HG03469 (cell line): ENCODE data around the gene AMZ2.
A peak's percentile ranks its signal among the peaks of the same experiment; 100 is the strongest.
"Not testable (repeated sequence)": the region's sequence is repeated elsewhere in the genome, so short reads cannot be mapped to it uniquely, and the experiment has no call there.

Experiments
- ATAC-seq: cut with Tn5 transposase; IDR thresholded peaks from one replicate; pipeline ENCODE4 v1.9.1; 2021; ENCODE audit warnings: mild to moderate bottlenecking, moderate library complexity, moderate number of reproducible peaks; ENCODE audit not compliant: unreplicated experiment

The AMZ2 gene, protein sequence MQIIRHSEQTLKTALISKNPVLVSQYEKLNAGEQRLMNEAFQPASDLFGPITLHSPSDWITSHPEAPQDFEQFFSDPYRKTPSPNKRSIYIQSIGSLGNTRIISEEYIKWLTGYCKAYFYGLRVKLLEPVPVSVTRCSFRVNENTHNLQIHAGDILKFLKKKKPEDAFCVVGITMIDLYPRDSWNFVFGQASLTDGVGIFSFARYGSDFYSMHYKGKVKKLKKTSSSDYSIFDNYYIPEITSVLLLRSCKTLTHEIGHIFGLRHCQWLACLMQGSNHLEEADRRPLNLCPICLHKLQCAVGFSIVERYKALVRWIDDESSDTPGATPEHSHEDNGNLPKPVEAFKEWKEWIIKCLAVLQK

DNA sequence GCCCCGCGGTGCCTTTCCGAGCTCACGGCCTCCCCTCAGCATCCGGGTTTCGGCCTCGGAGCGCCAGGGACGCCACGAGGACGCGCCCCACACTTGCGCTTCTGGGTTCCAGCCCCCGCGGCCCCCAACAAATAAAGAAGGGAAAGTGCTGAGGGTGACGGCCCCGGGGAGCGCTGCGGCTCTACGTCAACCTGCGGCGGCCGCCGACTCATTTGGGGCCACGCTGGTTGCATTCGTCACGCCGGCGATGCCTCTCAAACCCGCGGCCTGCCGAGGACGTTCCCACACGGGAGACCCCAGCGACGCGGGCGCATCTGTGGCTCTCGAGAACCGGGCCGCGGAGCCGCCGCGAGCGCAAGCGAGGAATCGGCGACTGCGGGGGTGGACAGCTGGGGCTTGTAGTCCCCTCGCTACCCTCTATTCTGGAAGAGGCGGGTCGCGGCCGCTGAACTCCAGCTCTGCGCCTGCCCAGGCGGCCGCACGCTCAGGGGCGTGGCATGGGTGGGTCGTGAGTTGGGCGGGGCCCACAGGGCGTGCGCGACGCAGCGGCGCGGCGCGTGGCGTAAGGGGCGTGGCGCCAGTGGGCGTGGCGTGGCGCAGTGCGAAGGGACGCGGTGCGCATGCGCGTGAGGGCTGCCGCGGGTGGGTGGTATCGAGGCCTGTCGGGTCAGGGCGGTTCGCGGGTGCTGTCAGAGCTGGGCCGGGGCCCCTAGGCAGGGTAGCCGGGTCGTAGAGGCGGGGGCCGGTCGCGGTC lies at the start of gene AMZ2:
Gene AMZ2, plus strand, starts transcription at position 599 of the 754 bp plus-strand sequence. CDS start 2,145 bp downstream, outside the sequence.
- ATAC-seq: peak; percentile 71

DNA sequence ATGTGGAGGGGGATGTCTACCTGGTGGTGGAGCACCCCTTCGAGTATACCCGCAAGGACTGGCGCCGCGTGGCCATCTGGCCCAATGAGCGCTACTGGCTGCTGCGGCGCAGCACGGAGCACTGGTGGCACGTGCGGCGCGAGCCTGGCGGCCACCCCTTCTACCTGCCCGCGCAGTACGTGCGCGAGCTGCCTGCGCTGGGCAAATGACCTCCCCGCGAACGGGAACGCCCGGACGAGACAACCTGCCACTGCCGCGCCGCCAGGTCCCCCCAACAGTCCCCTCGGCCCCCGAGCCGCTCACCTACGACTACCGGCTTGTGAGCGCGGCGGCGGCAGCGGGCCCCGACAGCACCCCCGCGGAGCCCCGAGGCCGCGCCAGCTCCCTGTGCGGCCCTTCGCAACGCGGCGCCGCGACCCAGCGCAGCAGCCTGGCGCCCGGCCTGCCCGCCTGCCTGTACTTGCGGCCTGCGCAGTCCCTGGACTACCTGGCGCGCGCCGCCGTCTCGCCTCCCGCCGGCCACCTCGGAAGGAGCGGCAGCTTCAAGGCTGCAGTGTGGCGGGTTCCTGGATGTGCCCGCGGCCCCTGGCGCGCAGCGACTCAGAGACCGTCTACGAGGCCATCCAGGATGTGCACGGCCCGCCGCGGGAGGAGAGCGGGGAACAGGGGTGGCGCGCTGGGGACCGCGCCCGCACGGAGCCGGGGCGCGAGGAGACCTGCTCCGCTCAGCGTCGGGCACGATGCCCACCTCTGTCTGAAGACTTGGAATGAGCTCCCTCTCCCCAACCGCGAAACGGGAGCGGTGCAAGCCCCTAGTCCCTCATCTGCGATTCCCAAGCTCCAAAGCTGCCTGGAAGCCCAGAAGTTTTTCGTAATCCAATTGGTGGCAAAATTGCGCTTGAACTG lies 48.7 kb upstream of the AMZ2 start:
- no peak for ATAC-seq

DNA sequence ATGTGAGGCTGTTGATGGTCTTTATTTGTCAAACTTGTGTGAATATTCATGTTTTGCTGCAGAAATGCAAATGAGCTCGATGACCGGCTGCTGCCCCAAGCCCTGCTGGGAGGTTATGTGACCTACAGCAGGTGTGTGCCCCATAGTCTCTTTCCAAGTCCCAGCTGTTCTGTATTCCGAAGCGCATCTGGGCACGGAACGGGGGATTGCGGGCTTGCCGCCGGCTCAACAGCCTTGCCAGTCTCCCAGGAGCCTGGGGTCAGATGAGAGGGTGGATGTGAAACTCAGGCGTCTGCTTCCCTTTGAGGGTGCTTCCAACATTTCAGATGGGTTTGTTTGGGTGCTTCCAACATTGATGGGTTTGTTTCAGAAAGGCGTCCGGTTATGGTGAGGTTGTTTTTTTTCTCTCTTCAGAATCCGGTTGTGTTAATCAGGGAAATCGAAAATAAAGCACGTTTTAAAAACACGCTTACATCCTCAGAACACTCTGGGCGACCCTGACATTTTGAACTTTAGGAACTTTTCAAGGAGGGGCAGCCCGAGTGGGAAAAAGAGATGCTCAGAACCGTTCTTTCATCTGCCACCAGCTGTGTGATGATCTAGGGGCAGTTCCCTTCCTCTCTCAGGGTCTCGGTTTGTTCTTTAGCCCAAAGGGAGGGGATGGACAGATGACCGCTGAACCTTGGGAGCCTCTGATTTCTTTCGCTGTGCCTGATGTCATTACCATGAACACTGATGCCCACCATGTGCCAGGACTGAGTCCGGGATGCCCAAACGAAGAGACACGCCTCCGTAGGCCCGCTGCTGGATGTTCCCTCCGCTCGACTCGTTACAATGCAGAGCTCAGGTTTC lies 47.8 kb upstream of the AMZ2 start:
- no peak for ATAC-seq

DNA sequence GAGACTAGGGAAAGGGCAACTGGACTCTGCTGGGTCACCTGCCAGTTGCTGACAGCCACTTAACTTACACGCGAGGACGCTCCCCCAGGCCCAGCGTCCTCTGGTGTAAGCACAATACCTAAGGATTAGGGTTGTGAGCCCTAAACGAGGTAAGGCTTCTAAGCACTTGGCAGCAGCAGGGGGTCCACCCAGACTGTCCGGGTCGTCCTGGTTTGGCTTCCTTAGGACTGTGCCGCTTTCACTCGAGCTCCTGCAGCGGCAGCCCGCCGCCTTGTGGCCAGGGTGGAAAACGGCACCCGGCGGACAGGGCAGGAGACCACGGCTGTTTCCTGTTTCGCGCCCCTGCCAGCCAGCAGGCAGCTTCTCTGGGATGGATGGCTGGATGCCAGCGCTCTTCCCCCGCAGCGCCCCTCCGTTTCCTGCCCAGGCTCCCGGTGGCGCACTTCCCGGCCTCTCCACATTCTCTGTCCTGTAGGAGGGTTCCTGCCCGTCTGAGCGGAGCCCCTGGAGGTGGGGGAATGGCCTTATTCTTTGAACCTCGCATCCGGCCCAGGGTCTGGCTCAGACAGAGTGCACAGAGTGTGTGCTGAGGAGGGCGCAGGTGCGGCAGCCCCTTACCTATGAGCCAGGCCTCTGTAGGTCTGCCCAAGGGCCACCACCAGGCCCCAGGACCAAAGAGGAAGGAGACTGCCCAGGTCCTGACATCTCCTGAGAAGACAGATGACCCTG lies 47.0 kb upstream of the AMZ2 start:
- ATAC-seq: no peak

DNA sequence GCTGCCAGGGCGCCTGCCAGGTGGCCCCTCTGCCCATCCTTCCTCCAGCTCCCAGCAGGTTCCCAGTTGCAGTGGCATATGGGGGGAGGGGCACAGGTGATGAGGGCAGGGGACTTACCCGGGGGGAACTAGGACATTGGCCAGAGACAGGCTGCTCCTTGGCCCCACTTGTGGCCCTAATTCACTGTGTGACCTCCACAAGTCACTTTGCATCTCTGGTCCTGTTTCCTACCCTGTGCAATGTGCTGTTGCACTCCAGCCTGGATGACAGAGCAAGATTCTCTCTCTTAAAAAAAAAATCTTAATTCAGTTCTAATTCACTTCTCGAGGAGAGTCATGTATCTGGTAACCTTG lies 46.4 kb upstream of the AMZ2 start:
- not testable (repeated sequence) for ATAC-seq

DNA sequence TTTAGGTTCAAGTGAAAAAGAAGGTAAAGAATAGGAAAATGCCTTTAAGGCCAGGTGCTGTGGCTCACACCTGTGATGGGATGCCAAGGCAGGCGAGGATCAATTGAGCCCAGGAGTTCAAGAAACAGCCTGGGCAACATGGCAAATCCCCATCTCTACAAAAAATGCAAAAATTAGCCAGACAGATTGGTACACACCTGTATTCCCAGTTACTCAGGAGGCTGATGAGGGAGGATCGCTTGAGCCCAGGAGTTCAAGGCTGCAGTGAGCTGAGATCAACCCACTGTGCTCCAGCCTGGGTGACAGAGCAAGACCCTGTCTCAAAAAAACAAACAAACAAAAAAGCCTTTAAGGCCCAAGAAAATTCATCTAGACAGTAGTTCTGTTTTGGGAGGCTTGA lies 45.5 kb upstream of the AMZ2 start:
- not testable (repeated sequence) for ATAC-seq

DNA sequence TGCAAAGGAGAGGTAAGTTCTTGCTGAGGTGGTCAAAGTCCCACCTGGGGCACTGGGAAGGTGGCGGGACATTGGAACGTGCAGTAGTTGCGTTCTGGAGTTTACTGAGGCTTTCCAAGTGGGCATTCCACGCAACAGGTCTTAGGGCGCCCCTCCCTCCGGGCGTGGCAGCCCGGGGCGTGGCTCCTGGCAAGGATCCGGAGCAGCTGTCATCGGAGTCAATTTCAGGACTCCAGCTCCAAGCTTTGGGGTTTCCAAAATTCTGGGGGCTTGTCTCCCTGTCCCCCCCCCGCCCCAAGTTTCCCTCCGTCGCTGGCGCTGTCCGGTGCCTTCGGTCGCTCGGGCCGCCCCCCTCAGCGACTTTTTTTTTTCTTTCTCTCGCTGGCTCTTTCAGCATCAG lies 43.1 kb upstream of the AMZ2 start:
- peak; percentile 3 for ATAC-seq

DNA sequence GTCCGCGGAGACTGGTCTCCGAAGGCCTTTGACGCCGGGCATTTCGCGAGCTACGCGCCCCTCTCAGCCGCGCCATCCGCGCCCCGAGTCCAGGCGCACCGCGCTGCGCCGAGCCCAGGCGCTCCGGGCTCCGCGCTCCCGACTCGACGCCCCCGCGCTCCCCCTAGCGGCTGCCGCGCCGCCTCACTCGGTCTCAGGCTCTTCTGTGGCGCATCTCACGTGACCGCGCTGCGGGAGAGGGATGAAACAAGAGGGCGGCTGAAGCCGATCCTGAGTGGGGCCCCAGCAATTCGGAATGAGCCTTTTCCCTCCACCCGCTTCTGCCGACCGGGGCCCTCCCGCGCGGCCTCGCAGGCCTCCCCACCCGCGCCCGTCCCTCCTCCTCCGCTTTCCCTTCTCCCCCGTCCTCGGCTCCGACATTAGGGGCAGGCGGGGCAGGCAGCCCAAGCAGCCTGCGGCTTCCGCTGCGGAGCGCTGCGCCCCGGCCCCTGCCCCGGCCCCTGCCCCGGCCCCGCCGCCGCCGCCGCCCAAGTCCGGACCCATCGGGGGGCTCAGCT lies 42.5 kb upstream of the AMZ2 start:
- ATAC-seq: peak; percentile 81

DNA sequence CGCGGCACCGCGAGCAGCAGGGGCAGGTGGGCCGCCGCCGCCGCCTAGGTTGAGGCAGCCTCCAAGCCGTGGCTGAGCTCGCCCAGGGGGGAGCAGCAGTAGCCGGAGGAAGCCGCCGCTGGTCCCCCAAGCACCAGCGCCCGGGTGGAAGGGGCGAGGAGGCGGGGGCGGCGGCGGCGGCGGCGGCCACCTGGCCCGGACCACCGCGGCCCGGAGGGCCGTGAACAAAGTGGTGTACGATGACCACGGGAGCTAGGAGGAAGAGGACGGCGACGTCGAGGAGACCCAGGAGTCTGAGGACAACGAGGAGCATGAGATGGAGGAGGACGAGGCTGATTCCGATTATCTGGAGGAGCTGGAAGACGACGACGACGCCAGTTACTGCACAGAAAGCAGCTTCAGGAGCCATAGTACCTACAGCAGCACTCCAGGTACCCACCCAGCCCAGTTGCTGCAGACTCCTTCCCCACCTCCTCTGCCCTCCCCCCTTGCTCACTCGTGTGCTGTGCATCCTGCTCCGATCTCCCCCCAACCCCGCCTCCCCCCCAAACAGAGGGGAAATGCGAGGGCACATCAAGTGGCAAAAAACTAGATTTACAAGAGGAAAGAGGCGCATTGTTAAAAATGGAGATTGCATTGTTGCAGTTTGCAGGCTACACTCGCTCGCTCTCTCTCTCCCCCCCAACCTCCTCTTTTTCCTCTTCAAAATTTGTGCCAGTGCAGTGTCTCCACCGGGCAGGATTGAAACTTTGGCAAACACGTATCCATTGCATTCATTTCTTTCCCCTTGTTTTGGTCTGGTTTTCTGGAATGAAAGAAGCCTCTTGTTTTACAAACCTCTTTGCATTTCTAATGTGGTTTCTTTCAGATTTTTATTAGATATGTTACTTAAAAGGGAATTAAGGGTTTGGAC lies 41.8 kb upstream of the AMZ2 start:
- ATAC-seq: no peak

DNA sequence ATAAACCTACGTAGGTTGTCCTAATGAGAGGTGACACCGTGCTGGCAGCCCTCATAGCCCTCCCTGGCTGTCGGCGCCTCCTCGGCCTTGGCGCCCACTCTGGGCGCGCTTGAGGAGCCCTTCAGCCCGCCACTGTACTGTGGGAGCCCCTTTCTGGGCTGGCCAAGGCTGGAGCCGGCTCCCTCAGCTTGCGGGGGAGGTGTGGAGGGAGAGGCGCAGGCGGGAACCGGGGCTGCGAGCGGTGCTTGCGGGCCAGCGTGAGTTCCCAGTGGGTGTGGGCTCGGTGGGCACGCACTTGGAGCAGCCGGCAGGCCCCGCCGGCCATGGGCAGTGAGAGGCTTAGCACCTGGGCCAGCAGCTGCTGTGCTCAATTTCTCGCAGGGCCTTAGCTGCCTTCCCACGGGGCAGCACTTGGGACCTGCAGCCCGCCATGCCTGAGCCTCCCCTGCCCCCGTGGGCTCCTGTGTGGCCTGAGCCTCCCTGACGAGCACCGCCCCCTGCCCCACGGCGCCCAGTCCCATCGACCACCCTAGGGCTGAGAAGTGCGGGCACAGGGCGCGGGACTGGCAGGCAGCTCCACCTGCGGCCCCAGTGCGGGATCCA lies 40.1 kb upstream of the AMZ2 start:
- ATAC-seq: no peak

DNA sequence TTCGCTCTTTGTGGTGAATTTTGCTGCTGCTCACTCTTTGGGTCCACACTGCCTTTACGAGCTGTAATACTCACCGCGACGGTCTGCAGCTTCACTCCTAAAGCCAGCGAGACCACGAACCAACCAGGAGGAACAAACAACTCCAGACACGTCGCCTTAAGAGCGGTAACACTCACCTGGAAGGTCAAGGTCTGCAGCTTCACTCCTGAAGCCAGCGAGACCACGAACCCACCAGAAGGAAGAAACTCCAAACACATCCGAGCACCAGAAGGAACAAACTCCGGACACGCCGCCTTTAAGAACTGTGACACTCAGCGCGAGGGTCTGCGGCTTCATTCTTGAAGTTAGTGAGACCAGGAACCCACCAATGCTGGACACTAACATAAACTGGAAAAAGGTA lies 39.2 kb upstream of the AMZ2 start:
- not testable (repeated sequence) for ATAC-seq

DNA sequence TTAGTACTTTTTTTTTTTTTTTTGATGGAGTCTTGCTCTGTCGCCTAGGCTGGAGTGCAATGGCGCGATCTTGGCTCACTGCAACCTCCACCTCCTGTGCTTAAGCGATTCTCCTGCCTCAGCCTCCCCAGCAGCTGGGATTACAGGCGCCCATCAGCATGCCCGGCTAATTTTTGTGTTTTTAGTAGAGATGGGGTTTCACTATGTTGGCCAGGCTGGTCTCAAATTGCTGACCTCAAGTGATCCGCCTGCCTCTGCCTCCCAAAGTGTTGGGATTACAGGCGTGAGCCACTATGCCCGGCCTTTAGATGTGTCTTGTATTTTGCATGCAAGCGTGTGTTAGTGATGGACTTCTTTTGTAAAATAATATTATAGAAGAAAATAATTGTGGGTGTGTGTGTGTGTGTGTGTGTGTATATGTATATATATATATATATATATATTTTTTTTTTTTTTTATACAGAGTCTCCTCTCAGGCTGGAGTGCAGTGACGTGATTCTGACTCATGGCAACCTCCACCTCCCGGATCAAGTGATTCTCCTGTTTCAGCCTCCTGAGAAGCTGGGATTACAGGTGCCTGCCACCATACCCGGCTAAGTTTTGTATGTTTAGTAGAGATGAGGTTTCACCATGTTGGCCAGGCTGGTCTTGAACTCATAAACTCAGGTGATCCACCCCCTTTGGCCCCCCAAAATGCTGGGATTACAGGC lies 38.5 kb upstream of the AMZ2 start:
- not testable (repeated sequence) for ATAC-seq

DNA sequence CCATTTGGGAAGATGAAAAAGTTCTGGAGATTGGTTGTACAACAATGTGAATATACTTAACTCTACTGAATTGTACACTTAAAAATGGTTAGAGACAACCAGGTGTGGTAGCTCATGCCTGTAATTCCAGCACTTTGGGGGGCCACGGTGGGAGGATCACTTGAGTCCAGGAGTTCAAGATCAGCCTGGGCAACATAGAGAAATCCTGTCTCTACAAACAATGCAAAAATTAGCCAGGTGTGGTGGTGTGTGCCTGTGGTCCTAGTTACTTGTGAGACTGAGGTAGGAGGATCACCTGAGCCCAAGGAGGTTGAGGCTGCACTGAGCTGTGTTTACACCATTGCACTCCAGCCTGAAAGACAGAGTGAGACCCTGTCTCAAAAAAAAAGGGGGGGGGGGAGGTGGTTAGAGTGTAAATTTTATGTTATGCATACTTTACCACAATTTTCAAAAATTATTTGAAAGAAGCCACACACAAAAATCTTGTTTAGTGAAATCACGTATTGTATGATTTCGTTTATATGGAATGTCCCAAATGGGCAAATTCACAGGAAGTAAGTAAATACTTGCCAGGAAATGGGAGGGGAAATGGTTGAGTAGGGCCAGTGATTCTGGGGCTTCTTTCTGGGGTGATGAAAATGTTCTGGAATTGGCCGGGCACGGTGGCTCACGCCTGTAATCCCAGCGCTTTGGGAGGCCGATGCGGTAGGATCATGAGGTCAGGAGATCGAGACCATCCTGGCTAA lies 37.1 kb upstream of the AMZ2 start:
- no peak for ATAC-seq

DNA sequence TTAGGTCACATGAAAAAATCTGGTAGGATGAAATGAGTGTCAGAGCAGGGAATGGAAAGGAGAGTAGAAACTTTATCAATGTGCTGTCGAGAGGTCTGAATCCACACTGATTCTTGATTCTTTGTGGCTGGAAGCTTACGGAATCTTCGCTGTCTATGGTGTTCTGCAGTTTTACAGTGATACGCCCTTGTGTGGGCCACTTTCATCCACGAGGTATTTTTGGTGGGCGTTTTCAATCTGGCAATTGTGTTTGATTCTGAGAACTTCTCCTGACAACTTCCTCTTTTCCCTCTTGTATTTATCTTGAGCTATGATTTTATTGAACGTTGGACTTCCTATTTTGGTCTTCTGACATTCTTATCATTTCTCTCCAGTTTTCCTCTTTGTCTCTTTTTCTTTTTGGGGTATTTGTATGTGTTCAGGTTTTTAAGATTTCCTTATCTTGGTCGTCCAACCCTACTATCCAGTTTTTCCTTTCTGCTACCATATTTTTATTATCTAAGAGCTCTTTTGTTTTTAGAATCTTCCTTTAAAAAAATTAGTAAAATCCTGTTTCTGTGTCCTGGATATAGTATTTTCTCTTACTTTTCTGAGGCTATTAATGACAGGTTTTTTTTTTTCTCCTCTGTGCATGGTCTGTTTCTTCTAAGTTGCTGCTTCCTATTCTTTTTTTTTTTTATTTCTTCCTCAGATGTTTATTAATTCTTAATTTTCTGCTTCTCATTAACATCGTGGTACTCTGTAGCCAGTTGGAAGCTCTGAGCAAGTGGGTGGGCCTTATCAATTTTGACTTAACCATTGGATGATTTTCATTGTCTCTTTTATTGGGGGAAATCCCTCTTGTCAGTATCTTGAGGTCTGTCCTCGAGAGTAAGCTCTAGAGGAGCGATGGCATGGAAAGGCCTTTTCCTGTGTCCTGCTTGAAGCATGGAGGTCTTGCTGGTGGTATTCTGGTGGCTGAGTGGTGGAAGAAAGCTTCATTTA lies 34.1 kb upstream of the AMZ2 start:
- not testable (repeated sequence) for ATAC-seq

DNA sequence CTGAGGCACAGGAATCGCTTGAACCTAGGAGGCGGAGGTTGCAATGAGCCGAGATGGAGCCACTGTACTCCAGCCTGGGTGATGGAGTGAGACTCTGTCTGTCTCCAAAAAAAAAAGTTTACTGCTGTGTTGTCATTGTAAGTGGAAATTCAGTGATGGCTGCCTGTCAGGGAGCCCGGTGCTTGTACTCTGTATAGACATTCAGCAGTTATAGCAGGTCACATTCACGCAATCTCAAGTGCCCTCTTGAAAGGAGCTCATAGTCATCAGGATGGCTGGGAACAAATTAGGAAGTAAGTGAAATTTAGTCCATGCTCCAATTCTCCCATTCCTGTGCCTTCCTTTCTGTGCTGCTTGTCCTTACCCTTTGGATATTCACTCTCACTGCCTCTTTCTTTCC lies 32.4 kb upstream of the AMZ2 start:
- not testable (repeated sequence) for ATAC-seq
